HepG2 (cell line): Measurements from ENCODE around the gene GADD45B. TPM values are rescaled to one million over a fixed set of nuclear protein-coding genes. Genes with fewer than 3 reads are reported as not detected.

Source experiments
- CREB3 ChIP-seq: sonication (generic); formaldehyde crosslinking; IDR thresholded peaks from 2 replicates; pipeline ENCODE4 v1.5.0; 2020; ENCODE audit warnings: missing genetic modification reagents
- DZIP1 ChIP-seq: sonication (generic); formaldehyde crosslinking; IDR thresholded peaks from 2 replicates; pipeline ENCODE4 v1.5.0; 2020; ENCODE audit warnings: mild to moderate bottlenecking, missing genetic modification reagents
- EP300 ChIP-seq, 3 experiments: sonication (generic) in 1 of 3; formaldehyde crosslinking in 1 of 3; IDR thresholded peaks; 2 replicates each; pipeline versions ENCODE4 v1.5.1 to v1.6.1; 2011 to 2020; ENCODE audit warnings: low read depth in 2 of 3, low read length in 2 of 3, borderline replicate concordance in 1 of 3, improper control_type of control experiment in 1 of 3, mild to moderate bottlenecking in 1 of 3, missing genetic modification reagents in 1 of 3, moderate library complexity in 1 of 3
- FOXJ3 ChIP-seq: sonication (generic); formaldehyde crosslinking; IDR thresholded peaks from 2 replicates; pipeline ENCODE4 v1.4.0; 2020; ENCODE audit warnings: missing genetic modification reagents, mild to moderate bottlenecking, borderline replicate concordance
- GRHL1 ChIP-seq: sonication (generic); formaldehyde crosslinking; conservative IDR thresholded peaks from 2 replicates; pipeline ENCODE4 v1.8.0; 2022; ENCODE audit warnings: missing genetic modification reagents
- HDAC6 ChIP-seq: fragments of 200-600 bp; sonication (generic); IDR thresholded peaks from 2 replicates; pipeline ENCODE4 v1.7.0; 2017; ENCODE audit warnings: mild to moderate bottlenecking, antibody characterized with exemption, low read length, low read depth
- HMGA1 ChIP-seq: sonication (generic); formaldehyde crosslinking; conservative IDR thresholded peaks from 2 replicates; pipeline ENCODE4 v1.4.0; 2020; ENCODE audit warnings: missing genetic modification reagents
- HMGXB3 ChIP-seq: sonication (generic); formaldehyde crosslinking; IDR thresholded peaks from 2 replicates; pipeline ENCODE4 v1.4.0; 2020; ENCODE audit warnings: missing genetic modification reagents, borderline replicate concordance
- KDM2A ChIP-seq: sonication (generic); formaldehyde crosslinking; IDR thresholded peaks from 2 replicates; pipeline ENCODE4 v1.4.0; 2020; ENCODE audit warnings: low read depth, missing genetic modification reagents, borderline replicate concordance
- RNF219 ChIP-seq: sonication (generic); formaldehyde crosslinking; IDR thresholded peaks from 2 replicates; pipeline ENCODE4 v1.5.0; 2020; ENCODE audit warnings: mild to moderate bottlenecking, missing genetic modification reagents
- ZNF570 ChIP-seq: sonication (generic); formaldehyde crosslinking; IDR thresholded peaks from 2 replicates; pipeline ENCODE4 v1.4.0; 2020; ENCODE audit warnings: mild to moderate bottlenecking, missing genetic modification reagents, borderline replicate concordance
- ZNF605 ChIP-seq: sonication (generic); formaldehyde crosslinking; IDR thresholded peaks from 2 replicates; pipeline ENCODE4 v1.8.0; 2022; ENCODE audit warnings: mild to moderate bottlenecking, missing genetic modification reagents
- ZNF761 ChIP-seq: sonication (generic); formaldehyde crosslinking; conservative IDR thresholded peaks from 2 replicates; pipeline ENCODE4 v1.4.0; 2020; ENCODE audit warnings: mild to moderate bottlenecking, missing genetic modification reagents
- ZNF878 ChIP-seq: sonication (generic); formaldehyde crosslinking; IDR thresholded peaks from 2 replicates; pipeline ENCODE4 v1.8.1; 2023; ENCODE audit warnings: mild to moderate bottlenecking, missing genetic modification reagents, moderate library complexity
- polyA plus RNA-seq, 8 experiments: library from polyadenylated mRNA; depleted of rRNA in 3 of 8; stranded (reverse) in 7 of 8; unstranded in 1 of 8; fragments of >200 nt; fragmentation: Illumina TruSeq in 4 of 8; extraction: Trizol in 4 of 8; gene quantifications; 2 replicates each; pipeline versions ENCODE4 v1.2.1 to v1.2.3, GENCODE V29; 2011 to 2016; ENCODE audit warnings: low read depth in 4 of 8, missing spikeins in 1 of 8, mixed read lengths in 1 of 8; ENCODE audit not compliant: insufficient read depth in 1 of 8
- total RNA-seq, 5 experiments: library from RNA; depleted of rRNA; stranded (reverse); fragments of >200 nt; fragmentation: Illumina TruSeq; extraction: Trizol; gene quantifications; 2 replicates each; pipeline ENCODE4 v1.2.3, GENCODE V29; 2016; ENCODE audit warnings: low read depth in 1 of 5

Gene GADD45B
- total and polyA plus RNA-seq, 2 of the 13 experiments (the other 11 are each of a cell fraction or from before 2014, with no cell fraction given), result 4.6 to 34.1 TPM

DNA sequence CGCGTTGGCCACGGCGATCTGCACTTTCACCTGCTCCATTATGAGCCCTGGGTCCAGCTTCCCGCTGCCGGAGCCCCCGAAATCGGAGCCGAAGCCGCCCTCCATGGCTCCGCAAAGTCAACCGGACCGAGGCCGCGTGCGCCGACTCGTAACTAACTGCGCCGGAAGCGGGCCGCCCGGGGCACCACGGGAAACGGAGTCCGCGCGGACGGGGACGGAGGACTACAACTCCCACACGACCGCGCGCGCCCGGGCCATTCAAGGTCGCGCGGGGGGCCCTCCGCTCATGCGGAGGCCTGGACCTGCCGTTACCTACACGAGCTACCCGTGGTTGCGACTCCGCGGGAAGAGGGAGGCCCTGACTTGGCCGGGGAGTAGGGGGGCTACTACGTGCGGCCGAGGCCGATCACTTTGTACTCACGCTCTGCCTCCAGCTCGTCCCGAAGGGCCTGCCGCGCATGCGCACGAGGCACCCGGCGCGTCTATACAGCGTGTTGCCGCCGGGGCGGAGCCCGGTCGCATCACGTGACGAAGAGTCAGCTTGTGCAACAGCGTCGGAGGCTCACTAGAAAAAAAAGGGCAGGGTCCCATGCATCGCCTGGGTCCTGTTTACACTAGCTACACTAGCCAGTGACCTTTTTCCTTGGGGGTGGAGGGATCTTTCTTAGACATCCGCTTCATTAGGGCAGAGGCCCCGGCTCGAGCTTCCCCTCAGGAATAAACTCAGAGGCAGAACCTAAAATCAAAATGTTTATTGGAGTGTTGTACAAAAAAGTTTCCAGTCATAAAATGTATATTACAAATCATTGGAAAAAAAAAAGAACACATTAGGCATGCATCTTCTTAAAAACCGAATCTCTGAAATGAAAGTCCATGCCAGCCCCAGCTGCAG lies 48.3 kb upstream of the GADD45B start, which contains the start of gene TIMM13 (continued):
- no peak for TF ChIP-seq ZNF878 (CRISPR knock-in tag)
- TF ChIP-seq EP300 (IDR thresholded peaks at IDR 0.05; ENCODE audit: low read depth in 2 of 2, low read length in 2 of 2), result peak in 1 of 2 experiments; percentile 53; a peak in 2 of 4 replicates
- no peak; the same call in 1 of the 2 replicates for TF ChIP-seq EP300 (CRISPR knock-in tag; IDR thresholded peaks at IDR 0.05; ENCODE audit: borderline replicate concordance)
- TF ChIP-seq DZIP1, result no peak
- peak; percentile 18; the same call in 1 of the 2 replicates for TF ChIP-seq ZNF570 (CRISPR knock-in tag)
- TF ChIP-seq ZNF761 (CRISPR knock-in tag), result peak; percentile 89
- TF ChIP-seq FOXJ3 (CRISPR knock-in tag), result peak; percentile 72
- peak; percentile 88 for TF ChIP-seq ZNF605 (CRISPR knock-in tag)
- TF ChIP-seq HDAC6, result no peak
- no peak for TF ChIP-seq HMGXB3
- TF ChIP-seq KDM2A (CRISPR knock-in tag), result peak; percentile 99
- no peak for TF ChIP-seq GRHL1
- no peak for TF ChIP-seq RNF219
- peak; percentile 67; the same call in 1 of the 2 replicates for TF ChIP-seq CREB3 (CRISPR knock-in tag)
- no peak for TF ChIP-seq HMGA1 (CRISPR knock-in tag)
